Left ventricle myocardium inferior (tissue), 1 donor: ENCODE results near the gene SCGB1C1. TPM values are rescaled to one million over a fixed set of nuclear protein-coding genes. Genes with fewer than 3 reads are reported as not detected.

Source experiments
- DNase-seq: peaks from one replicate; pipeline ENCODE4 v3.0.0-alpha.2; 2020
- H3K27ac ChIP-seq: fragments of 200-600 bp; replicated peaks from 2 replicates; pipeline ENCODE4 v1.8.0; 2021
- H3K27me3 ChIP-seq: fragments of 200-600 bp; 2 replicates; pipeline ENCODE4 v1.8.0; 2021; ENCODE audit warnings: low read depth
- H3K36me3 ChIP-seq: fragments of 200-600 bp; 2 replicates; pipeline ENCODE4 v1.8.0; 2021
- H3K4me1 ChIP-seq: fragments of 200-600 bp; 2 replicates; pipeline ENCODE4 v1.8.0; 2021
- H3K4me3 ChIP-seq: fragments of 200-600 bp; 2 replicates; pipeline ENCODE4 v1.8.0; 2021; ENCODE audit warnings: mild to moderate bottlenecking, moderate library complexity
- H3K9me3 ChIP-seq: fragments of 200-600 bp; replicated peaks from 2 replicates; pipeline ENCODE4 v1.8.0; 2021
- CTCF ChIP-seq: fragments of 200-600 bp; IDR thresholded peaks from 2 replicates; pipeline ENCODE4 v1.8.0; 2021; ENCODE audit warnings: antibody characterized with exemption, mild to moderate bottlenecking, borderline replicate concordance
- intact Hi-C: fragments of 100-400 bp; cut with micrococcal nuclease; formaldehyde crosslinking; loops from one replicate; pipeline ENCODE4 v1.11.0; 2022
- total RNA-seq: library from RNA; stranded (reverse); fragmentation: NEBNext Ultra II Directional; extraction: Animal tissue kit (Norgen Biotek cat#: 25700); gene quantifications from one replicate; pipeline ENCODE4 v1.2.1, GENCODE V29; 2021
- donor health status: DM: no; HTN: yes; CAD: no; lungs with severe emphysema.

Gene SCGB1C1
- total RNA-seq, 1 donor from 2014 or later, result not detected

- H3K27ac ChIP-seq, result peak overlapping the region; percentile 100
- peaks cover 61% of the 10 kb centered on the region for H3K36me3 ChIP-seq
- DNase-seq, result no peak
- no peak for TF ChIP-seq CTCF
- peak overlapping the region; percentile 95 for H3K4me3 ChIP-seq
- intact Hi-C loops, result no loop called here
- H3K4me1 ChIP-seq, result peaks cover 84% of the 10 kb centered on the region
- H3K9me3 ChIP-seq, result no peaks in the 10 kb centered on the region
- H3K27me3 ChIP-seq, result no peaks in the 10 kb centered on the region
These were observed 14.9 kb downstream of the SCGB1C1 start for GRCh38 chr11:207863-208180.

GRCh38 chr11:208181-208916, 15.5 kb downstream of the SCGB1C1 start:
- intact Hi-C loops, result no loop called here
- no peaks in the 10 kb centered on the region for H3K27me3 ChIP-seq
- peak; percentile 85 for DNase-seq
- H3K27ac ChIP-seq, result peak overlapping the region; percentile 100
- H3K36me3 ChIP-seq, result peaks cover 61% of the 10 kb centered on the region
- H3K9me3 ChIP-seq, result no peaks in the 10 kb centered on the region
- peak overlapping the region; percentile 95 for H3K4me3 ChIP-seq
- H3K4me1 ChIP-seq, result peaks cover 81% of the 10 kb centered on the region
- TF ChIP-seq CTCF, result no peak

DNA sequence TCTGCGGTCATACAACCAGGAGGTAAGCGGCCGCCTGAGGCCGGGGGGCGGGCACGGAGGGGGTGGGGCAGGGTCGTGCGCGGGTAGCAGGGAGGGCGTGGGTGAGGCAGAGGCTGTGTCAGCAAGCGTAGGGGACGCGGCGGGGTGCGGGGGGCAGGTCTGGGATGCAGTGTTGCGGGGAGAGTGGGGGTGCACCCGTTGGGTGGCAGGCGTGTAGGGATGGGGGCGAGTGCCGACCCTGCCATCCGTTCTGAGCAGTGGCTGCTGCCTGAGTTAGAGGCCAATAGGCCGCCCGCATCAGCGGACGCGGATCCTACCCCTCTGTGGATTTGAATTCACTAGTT, 16.0 kb downstream of the SCGB1C1 start:
- DNase-seq, result no peak
- Histone ChIP-seq H3K4me1 (peaks cover 75% of the 10 kb centered on the region), H3K27me3 (no peaks in the 10 kb centered on the region), H3K4me3 (peak overlapping the region; percentile 95), H3K9me3 (no peaks in the 10 kb centered on the region), H3K36me3 (peaks cover 61% of the 10 kb centered on the region), H3K27ac (peak overlapping the region; percentile 100)
- no peak for TF ChIP-seq CTCF
- intact Hi-C loops, result no loop called here

GRCh38 chr11:209275-210121, 16.6 kb downstream of the SCGB1C1 start:
- intact Hi-C loops, result no loop called here
- no peak for DNase-seq
- Histone ChIP-seq H3K4me1 (peaks cover 69% of the 10 kb centered on the region), H3K9me3 (no peaks in the 10 kb centered on the region), H3K27ac (peak overlapping the region; percentile 100), H3K4me3 (peak overlapping the region; percentile 95), H3K27me3 (no peaks in the 10 kb centered on the region), H3K36me3 (peaks cover 61% of the 10 kb centered on the region)
- TF ChIP-seq CTCF, result no peak

GRCh38 chr11:210122-210802, 17.4 kb downstream of the SCGB1C1 start:
- peaks cover 61% of the 10 kb centered on the region for H3K36me3 ChIP-seq
- H3K9me3 ChIP-seq, result no peaks in the 10 kb centered on the region
- H3K4me1 ChIP-seq, result peaks cover 62% of the 10 kb centered on the region
- H3K27me3 ChIP-seq, result no peaks in the 10 kb centered on the region
- DNase-seq, result no peak
- intact Hi-C loops, result no loop called here
- no peak for TF ChIP-seq CTCF
- H3K27ac ChIP-seq, result no peak overlapping the region
- H3K4me3 ChIP-seq, result peak overlapping the region; percentile 95
